Colon (tissue), 2 donors: ENCODE measurements around the gene FLOT2.
"Not testable (repeated sequence)": the region's sequence is repeated elsewhere in the genome, so short reads cannot be mapped to it uniquely, and the experiment has no call there.

Experiments
- FAIRE-seq: peaks from 2 replicates; lab custom pipeline; 2012; peaks lifted over from hg19 to GRCh38; lab: Jason Lieb, UNC
- donor health status: control.
- donor health status: control.

FLOT2 gene

DNA sequence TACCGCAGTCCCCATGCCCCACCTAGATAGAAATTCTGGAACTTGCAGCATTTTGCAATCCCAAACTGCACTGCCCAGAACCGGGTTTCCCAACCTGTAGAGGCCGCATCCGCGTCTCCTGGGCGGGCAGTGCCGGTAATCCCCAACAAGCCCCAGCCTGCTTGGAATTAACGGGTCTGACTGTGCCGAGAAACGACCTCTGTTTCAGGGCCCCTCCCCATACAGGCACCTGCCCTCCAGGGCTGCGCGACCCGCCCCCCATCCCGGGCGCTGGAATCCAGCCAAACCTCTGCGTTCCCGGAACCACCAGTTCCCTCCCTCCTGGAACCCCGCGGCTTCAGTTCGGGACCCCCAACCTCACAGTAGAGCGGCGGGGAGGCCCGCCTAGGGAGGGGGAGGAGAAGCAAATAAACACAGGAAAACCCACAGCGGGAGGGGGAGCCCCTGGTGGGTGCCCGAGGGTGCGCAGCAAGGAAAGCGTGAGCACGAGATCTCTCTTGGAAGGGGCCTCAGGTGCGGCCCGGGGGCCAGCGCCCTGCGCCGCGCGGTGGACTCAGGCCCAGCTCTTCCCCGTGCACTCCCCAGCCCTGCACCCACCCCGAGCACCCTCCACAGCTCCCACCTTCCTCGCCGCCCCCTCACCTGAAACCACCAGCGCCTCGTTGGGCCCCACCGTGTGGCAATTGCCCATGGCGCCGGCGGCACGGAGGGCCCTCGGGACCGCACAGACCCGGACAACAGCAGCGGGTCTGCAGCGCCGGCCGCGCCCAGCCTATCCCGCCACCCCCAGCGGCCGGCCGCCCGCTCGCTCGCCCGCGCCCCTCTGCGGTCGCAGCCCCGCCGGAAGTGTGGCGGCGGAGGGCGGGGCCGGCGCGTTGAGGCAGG, at the start of gene FLOT2:
FLOT2 (minus strand) TSS at position 850 of the 885 bp plus-strand sequence; CDS start at position 691, 159 bp downstream.
- FAIRE-seq, result no peak

- no peak for FAIRE-seq
These were observed 48.7 kb upstream of the FLOT2 start for GRCh38 chr17:28946239-28946638.

GRCh38 chr17:28944862-28945741, 47.6 kb upstream of the FLOT2 start:
- FAIRE-seq, result no peak

DNA sequence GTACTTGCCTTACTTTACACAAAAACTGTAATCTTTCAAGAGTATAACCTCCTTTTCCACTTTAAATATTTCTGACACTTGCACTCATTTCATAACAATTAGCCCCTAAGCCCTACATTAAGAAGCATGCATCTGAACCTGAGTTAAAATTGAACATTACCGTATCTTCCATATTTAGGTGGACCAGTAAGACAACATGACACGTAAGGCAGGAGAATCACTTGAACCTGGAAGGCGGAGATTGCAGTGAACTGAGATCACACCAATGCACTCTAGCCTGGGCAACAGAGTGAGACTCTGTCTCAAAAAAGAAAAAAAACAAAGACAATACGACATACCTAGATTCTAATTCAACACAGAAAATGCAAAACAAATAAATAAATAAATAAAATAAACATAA, 46.8 kb upstream of the FLOT2 start:
- FAIRE-seq, result no peak

GRCh38 chr17:28942925-28943324, 45.4 kb upstream of the FLOT2 start:
- no peak for FAIRE-seq

DNA sequence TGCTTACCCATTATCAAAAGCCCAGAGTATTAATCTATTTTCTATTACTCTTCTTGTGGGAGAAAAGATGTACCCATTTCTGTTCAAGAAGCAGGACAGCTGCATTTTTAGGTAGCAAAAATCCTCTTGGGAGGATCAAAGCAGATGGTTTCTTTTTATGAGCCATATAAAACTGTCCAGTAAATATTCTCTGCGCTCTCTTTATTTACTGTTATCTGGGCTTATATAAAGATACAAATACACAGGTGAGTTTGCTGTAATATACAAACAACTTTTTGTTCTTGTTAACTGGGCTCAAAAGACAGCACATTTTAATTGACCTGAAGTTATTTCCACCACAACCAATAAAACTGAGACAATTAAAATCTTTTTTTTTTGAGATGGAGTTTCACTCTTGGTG, 43.7 kb upstream of the FLOT2 start:
- no peak for FAIRE-seq

DNA sequence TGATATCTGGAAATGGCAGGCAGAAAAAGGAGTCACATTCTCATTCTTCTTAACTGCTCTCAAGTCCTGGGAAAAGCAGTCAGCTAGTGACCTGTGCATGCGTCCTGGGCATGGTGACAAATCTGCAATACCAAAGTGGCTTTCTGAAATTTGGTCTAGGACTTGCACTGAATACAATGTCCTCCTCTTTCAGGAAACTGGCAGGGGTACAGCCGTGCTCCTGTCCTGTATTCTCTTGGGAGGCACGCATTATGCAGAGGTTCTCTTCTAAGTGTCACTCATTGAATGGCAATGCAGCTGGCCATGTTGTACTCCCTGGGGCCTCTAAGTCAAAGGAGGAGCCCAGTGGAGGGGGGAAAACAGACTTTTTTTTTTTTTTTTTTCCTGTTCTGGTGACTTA, 43.1 kb upstream of the FLOT2 start:
- FAIRE-seq, result no peak

DNA sequence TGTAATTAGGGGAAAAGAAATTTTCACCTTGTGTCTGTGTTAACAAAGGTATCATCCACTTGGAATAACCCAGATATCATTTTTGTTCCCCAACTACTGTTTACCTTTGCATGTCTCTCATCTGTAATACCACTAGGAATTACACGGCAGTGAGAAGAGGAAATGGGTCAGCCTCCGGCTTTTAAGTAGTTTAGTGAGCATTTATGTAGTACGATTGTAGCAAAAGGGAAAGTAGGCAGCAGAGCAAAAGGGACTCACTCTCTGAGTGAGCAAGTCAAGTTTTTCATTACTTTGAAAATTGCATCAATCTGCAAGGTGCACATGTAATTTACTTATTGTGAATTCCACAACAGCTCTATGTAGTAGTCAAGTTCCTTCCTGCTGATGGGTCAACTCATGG, 42.6 kb upstream of the FLOT2 start:
- FAIRE-seq, result no peak

DNA sequence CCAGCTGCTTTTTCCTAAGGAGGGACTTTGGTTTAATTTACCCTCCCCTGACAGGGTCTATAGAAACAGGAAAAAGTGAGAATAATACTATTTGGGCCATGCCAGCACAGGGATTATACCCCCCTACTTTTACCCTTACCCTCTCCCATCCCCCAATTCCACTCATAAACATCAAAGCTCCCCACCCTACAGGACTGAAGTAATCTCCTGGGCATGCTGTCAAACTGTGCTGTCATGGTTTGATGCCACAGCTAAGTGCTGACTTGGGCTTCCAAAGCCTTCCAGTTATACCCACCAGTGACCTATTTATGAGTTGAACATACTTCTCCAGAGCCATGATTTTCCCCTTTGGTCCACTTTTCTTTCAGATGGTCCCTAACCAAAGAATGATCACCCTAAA, 41.0 kb upstream of the FLOT2 start:
- no peak for FAIRE-seq

- FAIRE-seq, result no peak
These were observed 39.7 kb upstream of the FLOT2 start for GRCh38 chr17:28937044-28937729.

- FAIRE-seq, result no peak
These were observed 38.4 kb upstream of the FLOT2 start for GRCh38 chr17:28935744-28936460.

GRCh38 chr17:28934508-28934907, 37.0 kb upstream of the FLOT2 start:
- FAIRE-seq, result not testable (repeated sequence)

DNA sequence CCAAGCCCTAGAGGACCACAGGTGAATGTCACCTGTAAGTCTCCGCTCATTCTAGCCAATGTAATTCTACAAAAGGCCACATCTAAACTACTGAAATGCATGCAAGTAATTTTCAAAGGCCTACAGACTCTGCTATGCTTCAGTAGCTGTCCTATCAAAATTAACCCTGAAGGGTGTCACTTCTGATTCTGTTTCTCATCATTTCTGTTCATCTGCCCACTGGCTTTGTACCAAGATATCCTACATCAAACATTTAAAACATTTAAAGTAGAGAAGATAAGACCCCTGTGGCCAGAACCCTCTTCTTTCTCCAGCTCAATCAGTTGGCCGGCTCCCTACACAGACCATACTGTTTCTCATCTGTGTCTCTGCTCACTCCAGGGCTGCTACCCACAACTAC, 32.3 kb upstream of the FLOT2 start:
- no peak for FAIRE-seq

DNA sequence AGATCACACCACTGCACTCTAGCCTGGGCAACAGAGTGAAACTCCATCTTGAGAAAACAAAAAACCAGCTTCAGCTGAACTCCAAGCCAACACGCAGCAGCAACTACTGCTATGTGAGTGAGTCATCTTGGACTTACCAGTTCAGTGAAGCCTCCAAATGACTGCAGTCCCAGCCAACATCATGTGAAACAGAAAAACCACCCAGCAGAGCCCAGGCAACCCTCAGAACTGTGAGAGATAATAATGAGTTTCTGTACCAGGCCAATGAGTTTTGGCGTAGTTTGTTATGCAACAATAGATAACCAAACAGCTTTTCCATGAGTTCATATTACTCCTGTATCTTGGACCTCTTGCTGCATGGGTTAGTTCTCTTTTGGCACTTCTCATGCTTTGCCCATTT, 30.5 kb upstream of the FLOT2 start:
- no peak for FAIRE-seq

- no peak for FAIRE-seq
These were observed 29.3 kb upstream of the FLOT2 start for GRCh38 chr17:28926786-28927185.

DNA sequence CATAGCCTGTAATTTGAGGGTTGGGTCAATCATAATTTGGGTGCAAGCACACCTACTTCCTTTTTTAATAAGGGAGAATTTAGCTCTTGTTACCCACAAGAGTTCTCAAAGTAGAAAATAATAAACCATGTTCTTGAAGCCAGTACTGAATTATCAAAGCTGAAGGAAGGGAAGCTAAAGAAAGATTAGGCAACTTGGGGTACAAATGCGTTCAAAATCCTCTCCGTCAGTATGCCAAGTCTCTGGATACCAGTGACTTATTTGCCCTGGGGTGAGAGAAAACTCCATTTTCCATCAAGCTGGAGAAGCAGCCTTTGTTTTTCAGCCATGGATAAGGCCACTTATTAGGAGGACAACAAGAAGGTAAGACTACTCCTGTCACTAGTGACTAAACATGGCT, 28.8 kb upstream of the FLOT2 start:
- FAIRE-seq, result no peak

- no peak for FAIRE-seq
These were observed 28.4 kb upstream of the FLOT2 start for GRCh38 chr17:28925912-28926365.

DNA sequence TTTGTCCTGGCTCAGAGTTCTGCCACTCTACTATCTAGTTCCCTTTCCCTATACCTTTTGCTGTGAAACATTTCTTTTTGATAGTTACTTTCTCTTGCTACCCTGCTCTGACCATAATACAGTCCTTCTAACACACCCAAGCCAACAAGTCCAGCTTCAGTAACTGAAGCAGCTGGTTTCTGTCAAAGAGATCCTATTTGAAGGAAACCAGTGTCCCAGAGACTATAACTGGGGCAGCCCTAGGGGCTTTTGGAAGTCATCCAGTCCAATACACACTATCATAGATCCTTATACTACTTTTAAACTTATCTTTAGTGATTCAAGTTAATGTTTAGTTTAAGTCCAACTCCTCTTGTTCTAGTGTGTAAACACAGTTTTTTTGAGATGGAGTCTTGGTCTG, 22.7 kb upstream of the FLOT2 start:
- FAIRE-seq, result no peak

DNA sequence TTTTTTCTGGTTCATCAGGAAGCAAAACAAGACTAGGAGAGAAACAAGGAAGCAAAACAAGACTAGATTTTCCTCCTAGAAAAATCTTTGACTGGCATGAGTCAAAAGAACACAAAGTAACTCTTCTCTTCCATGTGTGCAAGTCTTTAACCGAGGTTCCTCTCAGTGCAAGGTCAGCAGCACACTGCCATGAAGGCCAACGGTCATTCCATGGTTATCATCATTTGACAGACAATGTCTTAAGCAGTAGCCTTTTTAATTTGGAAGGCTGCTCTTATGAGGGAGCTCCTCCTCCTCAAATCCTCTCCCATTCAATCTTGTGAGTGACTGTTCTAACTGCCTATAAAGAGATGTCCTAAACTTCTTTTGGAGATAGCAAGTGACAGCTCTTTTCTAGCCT, 20.8 kb upstream of the FLOT2 start:
- no peak for FAIRE-seq

GRCh38 chr17:28917465-28917864, 19.9 kb upstream of the FLOT2 start:
- no peak for FAIRE-seq

- no peak for FAIRE-seq
These were observed 19.5 kb upstream of the FLOT2 start for GRCh38 chr17:28917029-28917428.
